HCT116 (cell line): ENCODE data around the gene DLX2. TPM values are rescaled to one million over a fixed set of nuclear protein-coding genes. Genes with fewer than 3 reads are reported as not detected.

Experiments
- ATAC-seq: fragments of 200-7000 bp; cut with Tn5 transposase; 2 replicates; pipeline ENCODE4 v1.9.1; 2020; ENCODE audit warnings: mild to moderate bottlenecking, moderate library complexity
- BruUV-seq: library from RNA; stranded (reverse); fragments of 400-500 nt; replicated peaks from 2 replicates; lab custom pipeline; 2021; lab: Mats Ljungman, UMichigan
- CTCF ChIA-PET: fragments of 300-600 bp; sonication (Branson Sonifier 250); formaldehyde crosslinking; loops from one replicate; lab custom pipeline; 2021; ENCODE audit warnings: antibody characterized with exemption; lab: Charles Lee
- POLR2A ChIA-PET: fragments of 300-600, 350-600 bp; sonication (Branson Sonifier 250); formaldehyde crosslinking; loops from one replicate; lab custom pipeline; 2021; ENCODE audit warnings: antibody characterized with exemption; lab: Charles Lee
- RAD21 ChIA-PET, 2 experiments: fragments of 300-600 bp; sonication (Branson Sonifier 250); formaldehyde crosslinking; loops; one replicate each; lab custom pipeline; 2023; ENCODE audit warnings: low total read pairs in 2 of 2; ENCODE audit not compliant: uncharacterized antibody in 2 of 2, unreplicated experiment in 2 of 2, low non-redundant PET in 1 of 2; lab: Charles Lee
- DNase-seq: peaks from one replicate; pipeline ENCODE4 v3.0.0-alpha.2; 2010; ENCODE audit warnings: low read depth, low spot score
- H2AFZ ChIP-seq: fragments of 200-600 bp; shearing (Covaris generic), sonication (generic); 2 replicates; pipeline ENCODE4 v1.6.1; 2017; ENCODE audit warnings: low read depth, mixed run types, mixed read lengths, antibody characterized with exemption, low read length; ENCODE audit not compliant: poor library complexity, severe bottlenecking
- H3K27ac ChIP-seq: 2 replicates; pipeline ENCODE4 v1.5.1; 2012; ENCODE audit warnings: low read depth, low read length
- H3K27me3 ChIP-seq: fragments of 200-600 bp; sonication (generic); 2 replicates; pipeline ENCODE4 v1.6.1; 2016; ENCODE audit warnings: mixed run types, low read length, mixed read lengths; ENCODE audit not compliant: insufficient read depth
- H3K36me3 ChIP-seq, 2 experiments: fragments of 200-500 bp in 1 of 2; fragments of 200-600 bp in 1 of 2; sonication (Bioruptor generic) in 1 of 2; sonication (generic) in 1 of 2; 2 replicates each; pipeline versions ENCODE4 v1.5.1 to v1.6.1; 2014 to 2016; ENCODE audit warnings: low read length in 2 of 2, inconsistent platforms in 1 of 2, mixed read lengths in 1 of 2, mixed run types in 1 of 2; ENCODE audit not compliant: insufficient read depth in 2 of 2, control insufficient read depth in 1 of 2
- H3K4me1 ChIP-seq, 2 experiments: fragments of 200-600 bp in 1 of 2; sonication (generic) in 1 of 2; 2 replicates each; pipeline versions ENCODE4 v1.5.1 to v1.6.1; 2012 to 2017; ENCODE audit warnings: low read length in 2 of 2, inconsistent platforms in 1 of 2, mild to moderate bottlenecking in 1 of 2, mixed read lengths in 1 of 2, mixed run types in 1 of 2, moderate library complexity in 1 of 2; ENCODE audit not compliant: insufficient read depth in 2 of 2, control insufficient read depth in 1 of 2
- H3K4me2 ChIP-seq: fragments of 200-600 bp; sonication (generic); 2 replicates; pipeline ENCODE4 v1.6.1; 2017; ENCODE audit warnings: mixed run types, low read length, mixed read lengths
- H3K4me3 ChIP-seq, 2 experiments: fragments of 200-600 bp in 1 of 2; sonication (generic) in 1 of 2; replicated peaks in 1 of 2; 2 replicates each; pipeline ENCODE4 v1.5.1; 2011 to 2016; ENCODE audit warnings: low read length in 2 of 2, control low read depth in 1 of 2, low read depth in 1 of 2, mild to moderate bottlenecking in 1 of 2, mixed read lengths in 1 of 2, mixed run types in 1 of 2
- H3K79me2 ChIP-seq: fragments of 200-600 bp; sonication (generic); 2 replicates; pipeline ENCODE4 v1.6.1; 2017; ENCODE audit warnings: mild to moderate bottlenecking, mixed run types, low read length, moderate library complexity, mixed read lengths; ENCODE audit not compliant: insufficient read depth
- H3K9ac ChIP-seq: fragments of 200-600 bp; sonication (generic); 2 replicates; pipeline ENCODE4 v1.6.1; 2016; ENCODE audit warnings: low read length, mixed read lengths
- H3K9me2 ChIP-seq: fragments of 200-600 bp; sonication (generic), shearing (Covaris generic); 2 replicates; pipeline ENCODE4 v1.6.1; 2017; ENCODE audit warnings: mixed run types, mild to moderate bottlenecking, moderate library complexity; ENCODE audit not compliant: insufficient read depth
- H3K9me3 ChIP-seq, 2 experiments: fragments of 200-500 bp in 1 of 2; fragments of 200-600 bp in 1 of 2; sonication (Bioruptor generic) in 1 of 2; sonication (generic) in 1 of 2; 2 replicates each; pipeline ENCODE4 v1.6.1; 2014 to 2017; ENCODE audit warnings: low read length in 2 of 2, mixed read lengths in 2 of 2, inconsistent platforms in 1 of 2, low read depth in 1 of 2, mild to moderate bottlenecking in 1 of 2, mixed run types in 1 of 2, moderate library complexity in 1 of 2; ENCODE audit not compliant: control insufficient read depth in 1 of 2, insufficient read depth in 1 of 2
- H4K20me1 ChIP-seq: fragments of 200-600 bp; sonication (generic), shearing (Covaris generic); 2 replicates; pipeline ENCODE4 v1.6.1; 2017; ENCODE audit warnings: mixed run types, mild to moderate bottlenecking, moderate library complexity; ENCODE audit not compliant: insufficient read depth
- CBX3 ChIP-seq: IDR thresholded peaks from 2 replicates; pipeline ENCODE4 v1.6.1; 2012; ENCODE audit warnings: low read depth
- EGR1 ChIP-seq: IDR thresholded peaks from 2 replicates; pipeline ENCODE4 v1.6.1; 2012; ENCODE audit warnings: low read depth
- FOSL1 ChIP-seq: IDR thresholded peaks from 2 replicates; pipeline ENCODE4 v1.6.1; 2012; ENCODE audit warnings: low read depth
- POLR2A ChIP-seq: IDR thresholded peaks from 2 replicates; pipeline ENCODE4 v1.7.0; 2011; ENCODE audit warnings: borderline replicate concordance; ENCODE audit not compliant: insufficient read depth, insufficient read length; ENCODE audit errors: extremely low read depth
- POLR2AphosphoS5 ChIP-seq: IDR thresholded peaks from 2 replicates; pipeline ENCODE4 v1.6.1; 2011; ENCODE audit warnings: mild to moderate bottlenecking, low read depth, low read length, moderate library complexity
- SIN3A ChIP-seq: IDR thresholded peaks from 2 replicates; pipeline ENCODE4 v1.6.1; 2012; ENCODE audit warnings: low read depth
- TCF7L2 ChIP-seq: IDR thresholded peaks from 2 replicates; pipeline ENCODE4 v1.7.0; 2011; ENCODE audit warnings: borderline replicate concordance, inconsistent platforms; ENCODE audit not compliant: insufficient read depth, insufficient read length; ENCODE audit errors: extremely low read depth
- ZNF274 ChIP-seq: fragments of 200-500 bp; sonication (Bioruptor generic); IDR thresholded peaks from 2 replicates; pipeline ENCODE4 v1.6.1; 2014; ENCODE audit warnings: mild to moderate bottlenecking, low read depth, low read length, inconsistent platforms
- intact Hi-C: fragments of 100-400 bp; cut with micrococcal nuclease; formaldehyde crosslinking; loops from 2 replicates; pipeline ENCODE4 v1.10.0; 2022
- total RNA-seq: library from RNA; stranded (reverse); gene quantifications from one replicate; pipeline ENCODE4 v1.2.1, GENCODE V29; 2021; ENCODE audit not compliant: unreplicated experiment
- TF ChIP-seq, protein P1 (sequence below): IDR thresholded peaks from 2 replicates; pipeline ENCODE4 v1.6.1; 2011; ENCODE audit warnings: mild to moderate bottlenecking, low read length, moderate library complexity; ENCODE audit not compliant: insufficient replicate concordance; ENCODE audit errors: extremely low read depth
- TF ChIP-seq, protein P2 (sequence below): IDR thresholded peaks from 2 replicates; pipeline ENCODE4 v1.6.1; 2012
- TF ChIP-seq, protein P3 (sequence below): IDR thresholded peaks from 2 replicates; pipeline ENCODE4 v1.6.1; 2012
- TF ChIP-seq, protein P4 (sequence below), 3 experiments: fragments of 200-600 bp in 1 of 3; sonication (generic) in 1 of 3; IDR thresholded peaks in 2 of 3; conservative IDR thresholded peaks in 1 of 3; 2 replicates each; pipeline ENCODE4 v1.5.1; 2012 to 2017; ENCODE audit warnings: low read depth in 2 of 3, low read length in 2 of 3, antibody characterized with exemption in 1 of 3, borderline replicate concordance in 1 of 3, control low read depth in 1 of 3, mild to moderate bottlenecking in 1 of 3, mixed read lengths in 1 of 3, mixed run types in 1 of 3, moderate library complexity in 1 of 3; ENCODE audit not compliant: insufficient read depth in 1 of 3

DLX2 gene
- total RNA-seq, 1 experiment from 2014 or later, result 3.7 TPM

DNA sequence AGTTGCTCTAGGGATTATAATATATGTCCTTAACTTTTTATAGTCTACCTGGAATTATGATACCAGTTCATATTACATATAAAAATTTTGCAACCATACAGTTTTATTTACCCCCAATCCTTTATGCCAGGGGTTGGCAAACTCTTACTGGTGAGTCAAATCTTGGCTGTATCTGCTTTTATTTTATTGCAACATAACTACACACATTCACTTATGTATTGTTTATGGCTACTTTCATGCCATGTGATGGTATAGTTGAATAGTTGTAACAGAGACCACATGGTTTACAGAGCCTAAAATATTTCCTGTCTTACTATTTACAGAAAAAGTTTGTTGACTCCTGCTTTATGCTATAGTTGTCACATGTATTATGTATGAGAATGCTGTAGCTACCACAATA lies 25.8 kb upstream of the DLX2 start:
- POLR2A ChIA-PET, result interaction anchor here (0.7 kb wide), 1 partner anchor 1514 kb away, joined by 4 read pairs; no protein-coding TSS in a partner anchor
- no peak for DNase-seq

More for the DNA sequence above, 25.8 kb upstream of the DLX2 start:
- TF ChIP-seq FOSL1, result no peak
- TF ChIP-seq, protein P1, sequence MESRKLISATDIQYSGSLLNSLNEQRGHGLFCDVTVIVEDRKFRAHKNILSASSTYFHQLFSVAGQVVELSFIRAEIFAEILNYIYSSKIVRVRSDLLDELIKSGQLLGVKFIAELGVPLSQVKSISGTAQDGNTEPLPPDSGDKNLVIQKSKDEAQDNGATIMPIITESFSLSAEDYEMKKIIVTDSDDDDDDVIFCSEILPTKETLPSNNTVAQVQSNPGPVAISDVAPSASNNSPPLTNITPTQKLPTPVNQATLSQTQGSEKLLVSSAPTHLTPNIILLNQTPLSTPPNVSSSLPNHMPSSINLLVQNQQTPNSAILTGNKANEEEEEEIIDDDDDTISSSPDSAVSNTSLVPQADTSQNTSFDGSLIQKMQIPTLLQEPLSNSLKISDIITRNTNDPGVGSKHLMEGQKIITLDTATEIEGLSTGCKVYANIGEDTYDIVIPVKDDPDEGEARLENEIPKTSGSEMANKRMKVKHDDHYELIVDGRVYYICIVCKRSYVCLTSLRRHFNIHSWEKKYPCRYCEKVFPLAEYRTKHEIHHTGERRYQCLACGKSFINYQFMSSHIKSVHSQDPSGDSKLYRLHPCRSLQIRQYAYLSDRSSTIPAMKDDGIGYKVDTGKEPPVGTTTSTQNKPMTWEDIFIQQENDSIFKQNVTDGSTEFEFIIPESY, result no peak
- TF ChIP-seq SIN3A, result no peak
- no peak for TF ChIP-seq CBX3
- TF ChIP-seq, protein P2, sequence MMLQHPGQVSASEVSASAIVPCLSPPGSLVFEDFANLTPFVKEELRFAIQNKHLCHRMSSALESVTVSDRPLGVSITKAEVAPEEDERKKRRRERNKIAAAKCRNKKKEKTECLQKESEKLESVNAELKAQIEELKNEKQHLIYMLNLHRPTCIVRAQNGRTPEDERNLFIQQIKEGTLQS, result no peak
- no peak for TF ChIP-seq EGR1
- no peak for TF ChIP-seq POLR2A
- no peak for TF ChIP-seq TCF7L2
- TF ChIP-seq ZNF274, result no peak
- no peak for TF ChIP-seq POLR2AphosphoS5
- TF ChIP-seq, protein P3, sequence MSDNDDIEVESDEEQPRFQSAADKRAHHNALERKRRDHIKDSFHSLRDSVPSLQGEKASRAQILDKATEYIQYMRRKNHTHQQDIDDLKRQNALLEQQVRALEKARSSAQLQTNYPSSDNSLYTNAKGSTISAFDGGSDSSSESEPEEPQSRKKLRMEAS, result no peak
- TF ChIP-seq, protein P4, sequence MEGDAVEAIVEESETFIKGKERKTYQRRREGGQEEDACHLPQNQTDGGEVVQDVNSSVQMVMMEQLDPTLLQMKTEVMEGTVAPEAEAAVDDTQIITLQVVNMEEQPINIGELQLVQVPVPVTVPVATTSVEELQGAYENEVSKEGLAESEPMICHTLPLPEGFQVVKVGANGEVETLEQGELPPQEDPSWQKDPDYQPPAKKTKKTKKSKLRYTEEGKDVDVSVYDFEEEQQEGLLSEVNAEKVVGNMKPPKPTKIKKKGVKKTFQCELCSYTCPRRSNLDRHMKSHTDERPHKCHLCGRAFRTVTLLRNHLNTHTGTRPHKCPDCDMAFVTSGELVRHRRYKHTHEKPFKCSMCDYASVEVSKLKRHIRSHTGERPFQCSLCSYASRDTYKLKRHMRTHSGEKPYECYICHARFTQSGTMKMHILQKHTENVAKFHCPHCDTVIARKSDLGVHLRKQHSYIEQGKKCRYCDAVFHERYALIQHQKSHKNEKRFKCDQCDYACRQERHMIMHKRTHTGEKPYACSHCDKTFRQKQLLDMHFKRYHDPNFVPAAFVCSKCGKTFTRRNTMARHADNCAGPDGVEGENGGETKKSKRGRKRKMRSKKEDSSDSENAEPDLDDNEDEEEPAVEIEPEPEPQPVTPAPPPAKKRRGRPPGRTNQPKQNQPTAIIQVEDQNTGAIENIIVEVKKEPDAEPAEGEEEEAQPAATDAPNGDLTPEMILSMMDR (IDR thresholded peaks at IDR 0.05 in 2 of 3, conservative IDR thresholded peaks at IDR 0.05 in 1 of 3; ENCODE audit: borderline replicate concordance in 1 of 3, insufficient read depth in 1 of 3, low read depth in 2 of 3, low read length in 2 of 3), result no peak
- no peak for ATAC-seq
- Histone ChIP-seq H2AFZ (no peak overlapping the region), H3K9me2 (no peaks in the 10 kb centered on the region), H3K9me3 (no peaks in the 10 kb centered on the region), H3K79me2 (no peaks in the 10 kb centered on the region), H3K4me1 (no peaks in the 10 kb centered on the region), H3K4me2 (no peak overlapping the region), H3K27ac (no peak overlapping the region), H3K36me3 (no peaks in the 10 kb centered on the region), H3K4me3 (no peak overlapping the region), H4K20me1 (no peaks in the 10 kb centered on the region), H3K27me3 (no peaks in the 10 kb centered on the region), H3K9ac (no peak overlapping the region)
- no TSS peak for BruUV-seq
- CTCF ChIA-PET, result interaction anchor here (2.3 kb wide), 1 partner anchor 333 kb away, joined by 17 read pairs; no protein-coding TSS in a partner anchor
- RAD21 ChIA-PET, result no interaction called here
- intact Hi-C loops, result no loop called here
